Keratinocyte (primary cell): ENCODE results near the gene STARD5. TPM values are rescaled to one million over a fixed set of nuclear protein-coding genes. Genes with fewer than 3 reads are reported as not detected.

ENCODE experiments used
- DNase-seq: peaks from one replicate; pipeline ENCODE4 v3.0.0-alpha.2; 2011; ENCODE audit warnings: low read depth, missing footprints, low spot score
- FAIRE-seq: peaks from 2 replicates; lab custom pipeline; 2011; peaks lifted over from hg19 to GRCh38; lab: Jason Lieb, UNC
- H2AFZ ChIP-seq: 2 replicates; pipeline ENCODE4 v1.6.0; 2012; ENCODE audit warnings: low read length, control low read depth, inconsistent platforms; ENCODE audit not compliant: control insufficient read depth
- H3K27ac ChIP-seq: 2 replicates; pipeline ENCODE4 v1.5.1; 2011; ENCODE audit warnings: low read length; ENCODE audit not compliant: control insufficient read depth, insufficient read depth
- H3K27me3 ChIP-seq: 3 replicates; pipeline ENCODE4 v1.6.0; 2011; ENCODE audit warnings: low read length; ENCODE audit not compliant: control insufficient read depth, insufficient read depth; ENCODE audit errors: extremely low read depth
- H3K36me3 ChIP-seq, 2 experiments: 2 replicates in 1 of 2; 3 replicates in 1 of 2; pipeline ENCODE4 v1.5.1; 2011; ENCODE audit warnings: low read length in 2 of 2, mild to moderate bottlenecking in 1 of 2; ENCODE audit not compliant: control insufficient read depth in 2 of 2, insufficient read depth in 2 of 2; ENCODE audit errors: extremely low read depth in 1 of 2
- H3K4me1 ChIP-seq: 3 replicates; pipeline ENCODE4 v1.5.1; 2011; ENCODE audit warnings: low read length; ENCODE audit not compliant: control insufficient read depth, insufficient read depth; ENCODE audit errors: extremely low read depth
- H3K4me2 ChIP-seq: 3 replicates; pipeline ENCODE4 v1.6.0; 2011; ENCODE audit warnings: low read depth, low read length; ENCODE audit not compliant: control insufficient read depth, insufficient read depth; ENCODE audit errors: extremely low read depth
- H3K4me3 ChIP-seq, 3 experiments: fragments of 200-600 bp in 1 of 3; sonication (generic) in 1 of 3; 2 replicates in 2 of 3; 3 replicates in 1 of 3; pipeline ENCODE4 v1.5.1; 2011 to 2016; ENCODE audit warnings: low read length in 3 of 3, mild to moderate bottlenecking in 3 of 3, control low read depth in 2 of 3, inconsistent platforms in 1 of 3, low read depth in 1 of 3, mixed read lengths in 1 of 3, mixed run types in 1 of 3, moderate library complexity in 1 of 3; ENCODE audit not compliant: control insufficient read depth in 2 of 3, insufficient read depth in 2 of 3; ENCODE audit errors: extremely low read depth in 1 of 3
- H3K79me2 ChIP-seq: 2 replicates; pipeline ENCODE4 v1.6.0; 2012; ENCODE audit warnings: low read length; ENCODE audit not compliant: control insufficient read depth, insufficient read depth
- H3K9ac ChIP-seq: 3 replicates; pipeline ENCODE4 v1.6.0; 2011; ENCODE audit warnings: low read length; ENCODE audit not compliant: control insufficient read depth, insufficient read depth; ENCODE audit errors: extremely low read depth
- H3K9me1 ChIP-seq: 3 replicates; pipeline ENCODE4 v1.6.0; 2011; ENCODE audit warnings: low read length; ENCODE audit not compliant: control insufficient read depth, insufficient read depth; ENCODE audit errors: extremely low read depth
- H3K9me3 ChIP-seq: 2 replicates; pipeline ENCODE4 v1.5.1; 2012; ENCODE audit warnings: low read depth, low read length; ENCODE audit not compliant: control insufficient read depth
- H4K20me1 ChIP-seq: 3 replicates; pipeline ENCODE4 v1.6.0; 2011; ENCODE audit warnings: low read length; ENCODE audit not compliant: control insufficient read depth, insufficient read depth; ENCODE audit errors: extremely low read depth
- CTCF ChIP-seq, 3 experiments: IDR thresholded peaks in 1 of 3; conservative IDR thresholded peaks in 1 of 3; optimal IDR thresholded peaks in 1 of 3; 2 replicates in 2 of 3; 3 replicates in 1 of 3; pipeline versions ENCODE3 to v1.5.1; 2011; ENCODE audit warnings: low read length in 3 of 3, mild to moderate bottlenecking in 3 of 3, moderate library complexity in 2 of 3, control low read depth in 1 of 3, inconsistent platforms in 1 of 3; ENCODE audit not compliant: insufficient read depth in 2 of 3; ENCODE audit errors: extremely low read depth in 1 of 3
- EZH2 ChIP-seq: IDR thresholded peaks from one replicate; pipeline ENCODE4 v1.6.1; 2012; ENCODE audit warnings: inconsistent platforms, mild to moderate bottlenecking, low read length, moderate library complexity
- dilution Hi-C: fragments of 300-500 bp; cut with MboI; formaldehyde crosslinking; loops from one replicate; pipeline ENCODE4 v1.7.0; 2020; ENCODE audit warnings: low sequenced_read_pairs; ENCODE audit not compliant: extremely low pct_ligation_motif_present
- polyA plus RNA-seq, 5 experiments: library from polyadenylated mRNA; depleted of rRNA in 3 of 5; stranded (reverse) in 3 of 5; stranded (forward) in 1 of 5; unstranded in 1 of 5; fragments of >200 nt; gene quantifications; 1 replicate in 1 of 5; 2 replicates in 3 of 5; 3 replicates in 1 of 5; pipeline versions ENCODE4 v1.2.1 to v1.2.3, GENCODE V29; 2011 to 2012; ENCODE audit warnings: missing spikeins in 2 of 5, low read depth in 1 of 5, low replicate concordance in 1 of 5

Gene STARD5
- polyA plus RNA-seq, 1 donor (not counting 4 experiments of a cell fraction or from before 2014, with no cell fraction given), result 38.8 TPM

- Histone ChIP-seq H3K36me3 (peaks cover 32 to 35% of the 10 kb centered on the region in 2 experiments), H2AFZ (no peak overlapping the region), H3K79me2 (no peaks in the 10 kb centered on the region), H3K27me3 (no peaks in the 10 kb centered on the region), H3K4me3 (no peak overlapping the region), H3K9ac (no peak overlapping the region), H3K9me1 (no peaks in the 10 kb centered on the region), H3K9me3 (no peaks in the 10 kb centered on the region), H3K4me1 (peaks cover 20% of the 10 kb centered on the region), H3K27ac (no peak overlapping the region), H3K4me2 (no peak overlapping the region), H4K20me1 (no peaks in the 10 kb centered on the region)
- TF ChIP-seq CTCF (optimal IDR thresholded peaks at IDR 0.05 in 1 of 3, IDR thresholded peaks at IDR 0.05 in 1 of 3, conservative IDR thresholded peaks at IDR 0.05 in 1 of 3; ENCODE audit: extremely low read depth in 1 of 3, insufficient read depth in 2 of 3, low read length in 3 of 3) (no peak), EZH2 (no peak)
- dilution Hi-C loops, result no loop called here
- DNase-seq, result no peak
- FAIRE-seq, result no peak
Observed at GRCh38 chr15:81310480-81310879, 13.5 kb downstream of the STARD5 start.

- FAIRE-seq, result no peak
- no peak overlapping the region for H3K4me2 ChIP-seq
- no peaks in the 10 kb centered on the region for H3K9me1 ChIP-seq
- H3K36me3 ChIP-seq, result peaks cover 27 to 35% of the 10 kb centered on the region in 2 experiments
- H3K9ac ChIP-seq, result no peak overlapping the region
- no peak overlapping the region for H3K27ac ChIP-seq
- H3K79me2 ChIP-seq, result no peaks in the 10 kb centered on the region
- no peak for TF ChIP-seq CTCF (optimal IDR thresholded peaks at IDR 0.05 in 1 of 3, IDR thresholded peaks at IDR 0.05 in 1 of 3, conservative IDR thresholded peaks at IDR 0.05 in 1 of 3; ENCODE audit: extremely low read depth in 1 of 3, insufficient read depth in 2 of 3, low read length in 3 of 3)
- TF ChIP-seq EZH2, result no peak
- DNase-seq, result no peak
- peaks cover 20% of the 10 kb centered on the region for H3K4me1 ChIP-seq
- no peaks in the 10 kb centered on the region for H3K9me3 ChIP-seq
- H2AFZ ChIP-seq, result no peak overlapping the region
- H3K4me3 ChIP-seq, result no peak overlapping the region
- dilution Hi-C loops, result no loop called here
- H3K27me3 ChIP-seq, result no peaks in the 10 kb centered on the region
- H4K20me1 ChIP-seq, result no peaks in the 10 kb centered on the region
Observed at GRCh38 chr15:81309647-81310450, 14.1 kb downstream of the STARD5 start.
